Neural cell (in vitro differentiated cells): ENCODE data around the gene PTPN18. TPM values are rescaled to one million over a fixed set of nuclear protein-coding genes. Genes with fewer than 3 reads are reported as not detected.

Experiments used
- H2AFZ ChIP-seq: fragments of 200-600, 300-800 bp; sonication (generic), shearing (Covaris generic); 2 replicates; pipeline ENCODE4 v1.6.0; 2014; ENCODE audit warnings: low read depth, mild to moderate bottlenecking, antibody characterized with exemption, low read length, moderate library complexity
- H3F3A ChIP-seq: fragments of 200-600 bp; shearing (Covaris generic); 2 replicates; pipeline ENCODE4 v1.6.1; 2016; ENCODE audit warnings: mild to moderate bottlenecking, moderate library complexity, mixed read lengths, antibody characterized with exemption, low read length; ENCODE audit not compliant: insufficient read depth, poor library complexity, severe bottlenecking
- H3K27ac ChIP-seq: fragments of 200-600, 300-800 bp; sonication (generic), shearing (Covaris generic); 2 replicates; pipeline ENCODE4 v1.5.1; 2014; ENCODE audit warnings: mild to moderate bottlenecking, low read length, moderate library complexity
- H3K27me3 ChIP-seq: fragments of 300-800, 200-600 bp; sonication (generic), shearing (Covaris generic); 2 replicates; pipeline ENCODE4 v1.6.0; 2014; ENCODE audit warnings: mild to moderate bottlenecking, low read depth, low read length, moderate library complexity; ENCODE audit not compliant: insufficient read depth
- H3K36me3 ChIP-seq: fragments of 300-800, 200-600 bp; sonication (generic), shearing (Covaris generic); 2 replicates; pipeline ENCODE4 v1.5.1; 2014; ENCODE audit warnings: mild to moderate bottlenecking, antibody characterized with exemption, low read length, moderate library complexity; ENCODE audit not compliant: insufficient read depth
- H3K4me2 ChIP-seq: fragments of 300-800, 200-600 bp; sonication (generic), shearing (Covaris generic); 2 replicates; pipeline ENCODE4 v1.6.0; 2014; ENCODE audit warnings: mild to moderate bottlenecking, low read length
- H3K4me3 ChIP-seq: fragments of 300-800, 200-600 bp; sonication (generic), shearing (Covaris generic); 2 replicates; pipeline ENCODE4 v1.5.1; 2014; ENCODE audit warnings: mild to moderate bottlenecking, low read length, moderate library complexity
- H3K79me2 ChIP-seq: fragments of 200-600 bp; shearing (Covaris generic); replicated peaks from 2 replicates; pipeline ENCODE4 v1.6.0; 2014; ENCODE audit warnings: mild to moderate bottlenecking, low read length, moderate library complexity; ENCODE audit not compliant: insufficient read depth
- H3K9ac ChIP-seq: fragments of 300-800, 200-600 bp; sonication (generic), shearing (Covaris generic); 2 replicates; pipeline ENCODE4 v1.6.1; 2016; ENCODE audit warnings: mild to moderate bottlenecking, low read length, mixed read lengths
- H3K9me2 ChIP-seq: fragments of 200-600 bp; shearing (Covaris generic); 2 replicates; pipeline ENCODE4 v1.6.1; 2016; ENCODE audit warnings: mild to moderate bottlenecking, low read length, mixed read lengths; ENCODE audit not compliant: insufficient read depth
- H3K9me3 ChIP-seq: fragments of 200-600, 300-800 bp; sonication (generic), shearing (Covaris generic); 2 replicates; pipeline ENCODE4 v1.6.1; 2016; ENCODE audit warnings: mild to moderate bottlenecking, mixed run types, low read length, moderate library complexity, mixed read lengths
- H4K20me1 ChIP-seq: fragments of 200-600 bp; shearing (Covaris generic); 2 replicates; pipeline ENCODE4 v1.6.1; 2016; ENCODE audit warnings: mild to moderate bottlenecking, mixed run types; ENCODE audit not compliant: insufficient read depth
- EP300 ChIP-seq: fragments of 450-650 bp; conservative IDR thresholded peaks from 2 replicates; pipeline ENCODE4 v1.6.1; 2014; ENCODE audit warnings: antibody characterized with exemption, mild to moderate bottlenecking, moderate library complexity; ENCODE audit not compliant: poor library complexity, severe bottlenecking
- EZH2 ChIP-seq: fragments of 200-600, 300-800 bp; shearing (Covaris generic), sonication (generic); IDR thresholded peaks from 2 replicates; pipeline ENCODE4 v1.6.1; 2014; ENCODE audit warnings: antibody characterized with exemption, low read length, borderline replicate concordance, mild to moderate bottlenecking; ENCODE audit not compliant: insufficient read depth, poor library complexity, severe bottlenecking
- MXI1 ChIP-seq: fragments of 450-650 bp; conservative IDR thresholded peaks from 2 replicates; pipeline ENCODE4 v1.6.1; 2014; ENCODE audit warnings: antibody characterized with exemption, mild to moderate bottlenecking; ENCODE audit not compliant: poor library complexity, severe bottlenecking
- POLR2AphosphoS5 ChIP-seq: IDR thresholded peaks from 2 replicates; pipeline ENCODE4 v1.6.1; 2012
- RAD21 ChIP-seq: fragments of 450-650 bp; conservative IDR thresholded peaks from 2 replicates; pipeline ENCODE4 v1.6.1; 2014; ENCODE audit warnings: antibody characterized with exemption, mild to moderate bottlenecking, moderate library complexity
- SMC3 ChIP-seq: fragments of 450-650 bp; conservative IDR thresholded peaks from 2 replicates; pipeline ENCODE4 v1.6.1; 2014; ENCODE audit warnings: antibody characterized with exemption, mild to moderate bottlenecking, moderate library complexity; ENCODE audit not compliant: poor library complexity
- TAF1 ChIP-seq: IDR thresholded peaks from 2 replicates; pipeline ENCODE4 v1.6.1; 2012; ENCODE audit warnings: low read depth
- polyA plus RNA-seq: library from polyadenylated mRNA; depleted of rRNA; stranded (reverse); fragments of >200 nt; gene quantifications from 2 replicates; pipeline ENCODE4 v1.2.3, GENCODE V29; 2014
- TF ChIP-seq, protein P1 (sequence below): IDR thresholded peaks from 2 replicates; pipeline ENCODE4 v1.6.1; 2012; ENCODE audit warnings: borderline replicate concordance
- TF ChIP-seq, protein P2 (sequence below): fragments of 450-650 bp; IDR thresholded peaks from 2 replicates; pipeline ENCODE4 v1.5.1; 2014; ENCODE audit warnings: antibody characterized with exemption, mild to moderate bottlenecking, moderate library complexity; ENCODE audit not compliant: poor library complexity, severe bottlenecking

Gene PTPN18
- polyA plus RNA-seq, 1 donor from 2014 or later = 13.3 TPM

DNA sequence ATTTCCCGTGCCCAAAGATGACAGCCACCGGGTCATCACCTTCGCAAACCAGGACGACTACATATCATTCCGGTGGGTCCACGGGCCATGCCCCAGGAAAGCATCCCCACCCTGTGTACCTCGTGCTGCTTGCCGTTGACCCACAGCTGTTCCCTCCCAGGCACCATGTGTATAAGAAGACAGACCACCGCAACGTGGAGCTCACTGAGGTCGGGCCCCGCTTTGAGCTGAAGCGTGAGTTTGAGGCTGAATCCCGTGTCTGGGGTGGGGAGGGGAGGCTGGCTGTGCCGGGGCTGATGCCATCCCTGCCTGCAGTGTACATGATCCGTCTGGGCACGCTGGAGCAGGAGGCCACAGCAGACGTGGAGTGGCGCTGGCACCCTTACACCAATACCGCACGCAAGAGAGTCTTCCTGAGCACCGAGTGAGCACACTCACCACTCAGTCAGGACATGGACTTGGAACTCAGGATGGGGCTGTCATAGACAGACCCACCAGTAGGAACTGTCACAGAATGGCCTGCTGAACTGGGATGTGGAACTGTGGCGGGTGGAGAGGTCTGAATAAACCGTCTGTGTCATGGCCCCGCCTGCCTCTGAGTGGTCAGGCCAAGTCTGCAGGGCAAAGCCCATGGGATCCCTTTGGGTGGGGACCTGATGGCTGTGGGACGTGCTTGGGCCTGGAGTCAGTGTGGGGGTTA lies 9.7 kb upstream of the PTPN18 start:
- TF ChIP-seq SMC3 (no peak), EZH2 (no peak), RAD21 (no peak), EP300 (no peak), MXI1 (no peak), POLR2AphosphoS5 (no peak), TAF1 (no peak)
- TF ChIP-seq, protein P1, sequence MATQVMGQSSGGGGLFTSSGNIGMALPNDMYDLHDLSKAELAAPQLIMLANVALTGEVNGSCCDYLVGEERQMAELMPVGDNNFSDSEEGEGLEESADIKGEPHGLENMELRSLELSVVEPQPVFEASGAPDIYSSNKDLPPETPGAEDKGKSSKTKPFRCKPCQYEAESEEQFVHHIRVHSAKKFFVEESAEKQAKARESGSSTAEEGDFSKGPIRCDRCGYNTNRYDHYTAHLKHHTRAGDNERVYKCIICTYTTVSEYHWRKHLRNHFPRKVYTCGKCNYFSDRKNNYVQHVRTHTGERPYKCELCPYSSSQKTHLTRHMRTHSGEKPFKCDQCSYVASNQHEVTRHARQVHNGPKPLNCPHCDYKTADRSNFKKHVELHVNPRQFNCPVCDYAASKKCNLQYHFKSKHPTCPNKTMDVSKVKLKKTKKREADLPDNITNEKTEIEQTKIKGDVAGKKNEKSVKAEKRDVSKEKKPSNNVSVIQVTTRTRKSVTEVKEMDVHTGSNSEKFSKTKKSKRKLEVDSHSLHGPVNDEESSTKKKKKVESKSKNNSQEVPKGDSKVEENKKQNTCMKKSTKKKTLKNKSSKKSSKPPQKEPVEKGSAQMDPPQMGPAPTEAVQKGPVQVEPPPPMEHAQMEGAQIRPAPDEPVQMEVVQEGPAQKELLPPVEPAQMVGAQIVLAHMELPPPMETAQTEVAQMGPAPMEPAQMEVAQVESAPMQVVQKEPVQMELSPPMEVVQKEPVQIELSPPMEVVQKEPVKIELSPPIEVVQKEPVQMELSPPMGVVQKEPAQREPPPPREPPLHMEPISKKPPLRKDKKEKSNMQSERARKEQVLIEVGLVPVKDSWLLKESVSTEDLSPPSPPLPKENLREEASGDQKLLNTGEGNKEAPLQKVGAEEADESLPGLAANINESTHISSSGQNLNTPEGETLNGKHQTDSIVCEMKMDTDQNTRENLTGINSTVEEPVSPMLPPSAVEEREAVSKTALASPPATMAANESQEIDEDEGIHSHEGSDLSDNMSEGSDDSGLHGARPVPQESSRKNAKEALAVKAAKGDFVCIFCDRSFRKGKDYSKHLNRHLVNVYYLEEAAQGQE = no peak
- TF ChIP-seq, protein P2, sequence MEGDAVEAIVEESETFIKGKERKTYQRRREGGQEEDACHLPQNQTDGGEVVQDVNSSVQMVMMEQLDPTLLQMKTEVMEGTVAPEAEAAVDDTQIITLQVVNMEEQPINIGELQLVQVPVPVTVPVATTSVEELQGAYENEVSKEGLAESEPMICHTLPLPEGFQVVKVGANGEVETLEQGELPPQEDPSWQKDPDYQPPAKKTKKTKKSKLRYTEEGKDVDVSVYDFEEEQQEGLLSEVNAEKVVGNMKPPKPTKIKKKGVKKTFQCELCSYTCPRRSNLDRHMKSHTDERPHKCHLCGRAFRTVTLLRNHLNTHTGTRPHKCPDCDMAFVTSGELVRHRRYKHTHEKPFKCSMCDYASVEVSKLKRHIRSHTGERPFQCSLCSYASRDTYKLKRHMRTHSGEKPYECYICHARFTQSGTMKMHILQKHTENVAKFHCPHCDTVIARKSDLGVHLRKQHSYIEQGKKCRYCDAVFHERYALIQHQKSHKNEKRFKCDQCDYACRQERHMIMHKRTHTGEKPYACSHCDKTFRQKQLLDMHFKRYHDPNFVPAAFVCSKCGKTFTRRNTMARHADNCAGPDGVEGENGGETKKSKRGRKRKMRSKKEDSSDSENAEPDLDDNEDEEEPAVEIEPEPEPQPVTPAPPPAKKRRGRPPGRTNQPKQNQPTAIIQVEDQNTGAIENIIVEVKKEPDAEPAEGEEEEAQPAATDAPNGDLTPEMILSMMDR = no peak
- H3K27me3 ChIP-seq = no peaks in the 10 kb centered on the region
- no peaks in the 10 kb centered on the region for H4K20me1 ChIP-seq
- no peak overlapping the region for H3K27ac ChIP-seq
- no peak overlapping the region for H3K4me3 ChIP-seq
- peaks cover 10% of the 10 kb centered on the region for H3K36me3 ChIP-seq
- H3K4me2 ChIP-seq = no peak overlapping the region
- no peaks in the 10 kb centered on the region for H3K9me3 ChIP-seq
- no peaks in the 10 kb centered on the region for H3F3A ChIP-seq
- no peaks in the 10 kb centered on the region for H3K9me2 ChIP-seq
- H2AFZ ChIP-seq = no peak overlapping the region
- peaks cover 4% of the 10 kb centered on the region for H3K79me2 ChIP-seq
- H3K9ac ChIP-seq = no peak overlapping the region

DNA sequence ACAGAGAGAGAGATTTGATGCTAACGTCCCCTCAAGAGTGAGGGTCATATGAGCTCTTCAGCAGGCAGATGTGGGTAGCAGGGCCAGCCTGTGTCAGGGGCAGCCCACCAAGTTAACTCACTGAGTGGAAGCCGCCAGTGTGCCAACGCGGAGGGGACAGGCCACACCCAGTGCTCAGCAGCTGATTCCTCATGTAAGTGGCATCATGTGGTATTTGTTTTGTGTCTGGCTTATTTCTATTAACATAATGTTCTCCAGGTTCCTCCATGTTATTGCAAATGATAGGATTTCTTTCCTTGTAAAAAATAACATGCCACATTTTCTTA lies 9.2 kb upstream of the PTPN18 start:
- H4K20me1 ChIP-seq = no peaks in the 10 kb centered on the region
- no peak overlapping the region for H3K4me3 ChIP-seq
- H3K9ac ChIP-seq = no peak overlapping the region
- H3K9me2 ChIP-seq = no peaks in the 10 kb centered on the region
- H3K27ac ChIP-seq = no peak overlapping the region
- H2AFZ ChIP-seq = no peak overlapping the region
- H3K79me2 ChIP-seq = peaks cover 4% of the 10 kb centered on the region
- no peak overlapping the region for H3K4me2 ChIP-seq
- H3K36me3 ChIP-seq = peaks cover 10% of the 10 kb centered on the region
- no peaks in the 10 kb centered on the region for H3K9me3 ChIP-seq
- H3K27me3 ChIP-seq = no peaks in the 10 kb centered on the region
- no peaks in the 10 kb centered on the region for H3F3A ChIP-seq
- TF ChIP-seq EP300 (no peak), TAF1 (no peak), POLR2AphosphoS5 (no peak), EZH2 (no peak), RAD21 (no peak)
- TF ChIP-seq, protein P1 = no peak
